OCI-LY3 (cell line): ENCODE results near the gene TNFRSF4.

ENCODE experiments used
- EZH2phosphoT487 ChIP-seq: fragments of 200-600 bp; shearing (Covaris generic); IDR thresholded peaks from 2 replicates; pipeline ENCODE4 v1.6.1; 2018; ENCODE audit warnings: antibody characterized with exemption, mixed run types, low read depth
- TF ChIP-seq, protein P1 (sequence below): fragments of 200-600, 300-600 bp; sonication (generic); IDR thresholded peaks from 2 replicates; pipeline ENCODE4 v1.5.1; 2014; ENCODE audit warnings: antibody characterized with exemption, low read length, low read depth

DNA sequence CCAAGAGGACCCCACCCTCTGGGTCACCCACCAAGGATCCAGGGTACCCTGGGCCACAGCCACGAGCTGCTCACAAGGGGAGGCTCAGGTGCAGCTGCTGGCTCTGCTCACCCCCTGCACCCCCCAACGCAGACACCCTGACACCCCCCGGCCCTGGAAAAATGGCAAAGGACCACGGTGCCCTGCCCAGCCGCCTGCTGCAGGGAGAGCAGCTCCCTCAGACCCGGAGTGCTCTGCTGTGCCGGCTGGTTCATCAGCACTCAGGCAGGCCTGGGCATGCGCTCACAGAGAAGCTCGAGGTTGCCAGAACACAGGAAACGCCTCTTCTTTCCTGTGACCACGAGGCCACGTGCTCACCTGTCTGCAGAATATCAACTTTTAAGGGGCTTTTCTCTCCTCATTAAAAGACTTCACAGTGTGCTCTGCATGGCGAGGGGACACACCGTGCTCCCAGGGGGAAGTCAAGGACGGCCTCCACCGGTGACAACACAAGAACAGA, 36.9 kb upstream of the TNFRSF4 start:
- TF ChIP-seq, protein P1, sequence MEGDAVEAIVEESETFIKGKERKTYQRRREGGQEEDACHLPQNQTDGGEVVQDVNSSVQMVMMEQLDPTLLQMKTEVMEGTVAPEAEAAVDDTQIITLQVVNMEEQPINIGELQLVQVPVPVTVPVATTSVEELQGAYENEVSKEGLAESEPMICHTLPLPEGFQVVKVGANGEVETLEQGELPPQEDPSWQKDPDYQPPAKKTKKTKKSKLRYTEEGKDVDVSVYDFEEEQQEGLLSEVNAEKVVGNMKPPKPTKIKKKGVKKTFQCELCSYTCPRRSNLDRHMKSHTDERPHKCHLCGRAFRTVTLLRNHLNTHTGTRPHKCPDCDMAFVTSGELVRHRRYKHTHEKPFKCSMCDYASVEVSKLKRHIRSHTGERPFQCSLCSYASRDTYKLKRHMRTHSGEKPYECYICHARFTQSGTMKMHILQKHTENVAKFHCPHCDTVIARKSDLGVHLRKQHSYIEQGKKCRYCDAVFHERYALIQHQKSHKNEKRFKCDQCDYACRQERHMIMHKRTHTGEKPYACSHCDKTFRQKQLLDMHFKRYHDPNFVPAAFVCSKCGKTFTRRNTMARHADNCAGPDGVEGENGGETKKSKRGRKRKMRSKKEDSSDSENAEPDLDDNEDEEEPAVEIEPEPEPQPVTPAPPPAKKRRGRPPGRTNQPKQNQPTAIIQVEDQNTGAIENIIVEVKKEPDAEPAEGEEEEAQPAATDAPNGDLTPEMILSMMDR = no peak
- no peak for TF ChIP-seq EZH2phosphoT487
